Neural cell (in vitro differentiated cells): ENCODE data around the gene RGS1. TPM values are rescaled to one million over a fixed set of nuclear protein-coding genes. Genes with fewer than 3 reads are reported as not detected.

Source experiments
- H2AFZ ChIP-seq: fragments of 200-600, 300-800 bp; sonication (generic), shearing (Covaris generic); 2 replicates; pipeline ENCODE4 v1.6.0; 2014; ENCODE audit warnings: low read depth, mild to moderate bottlenecking, antibody characterized with exemption, low read length, moderate library complexity
- H3F3A ChIP-seq: fragments of 200-600 bp; shearing (Covaris generic); 2 replicates; pipeline ENCODE4 v1.6.1; 2016; ENCODE audit warnings: mild to moderate bottlenecking, moderate library complexity, mixed read lengths, antibody characterized with exemption, low read length; ENCODE audit not compliant: insufficient read depth, poor library complexity, severe bottlenecking
- H3K27ac ChIP-seq: fragments of 200-600, 300-800 bp; sonication (generic), shearing (Covaris generic); 2 replicates; pipeline ENCODE4 v1.5.1; 2014; ENCODE audit warnings: mild to moderate bottlenecking, low read length, moderate library complexity
- H3K27me3 ChIP-seq: fragments of 300-800, 200-600 bp; sonication (generic), shearing (Covaris generic); 2 replicates; pipeline ENCODE4 v1.6.0; 2014; ENCODE audit warnings: mild to moderate bottlenecking, low read depth, low read length, moderate library complexity; ENCODE audit not compliant: insufficient read depth
- H3K36me3 ChIP-seq: fragments of 300-800, 200-600 bp; sonication (generic), shearing (Covaris generic); 2 replicates; pipeline ENCODE4 v1.5.1; 2014; ENCODE audit warnings: mild to moderate bottlenecking, antibody characterized with exemption, low read length, moderate library complexity; ENCODE audit not compliant: insufficient read depth
- H3K4me2 ChIP-seq: fragments of 300-800, 200-600 bp; sonication (generic), shearing (Covaris generic); 2 replicates; pipeline ENCODE4 v1.6.0; 2014; ENCODE audit warnings: mild to moderate bottlenecking, low read length
- H3K4me3 ChIP-seq: fragments of 300-800, 200-600 bp; sonication (generic), shearing (Covaris generic); 2 replicates; pipeline ENCODE4 v1.5.1; 2014; ENCODE audit warnings: mild to moderate bottlenecking, low read length, moderate library complexity
- H3K79me2 ChIP-seq: fragments of 200-600 bp; shearing (Covaris generic); replicated peaks from 2 replicates; pipeline ENCODE4 v1.6.0; 2014; ENCODE audit warnings: mild to moderate bottlenecking, low read length, moderate library complexity; ENCODE audit not compliant: insufficient read depth
- H3K9ac ChIP-seq: fragments of 300-800, 200-600 bp; sonication (generic), shearing (Covaris generic); 2 replicates; pipeline ENCODE4 v1.6.1; 2016; ENCODE audit warnings: mild to moderate bottlenecking, low read length, mixed read lengths
- H3K9me2 ChIP-seq: fragments of 200-600 bp; shearing (Covaris generic); 2 replicates; pipeline ENCODE4 v1.6.1; 2016; ENCODE audit warnings: mild to moderate bottlenecking, low read length, mixed read lengths; ENCODE audit not compliant: insufficient read depth
- H3K9me3 ChIP-seq: fragments of 200-600, 300-800 bp; sonication (generic), shearing (Covaris generic); 2 replicates; pipeline ENCODE4 v1.6.1; 2016; ENCODE audit warnings: mild to moderate bottlenecking, mixed run types, low read length, moderate library complexity, mixed read lengths
- H4K20me1 ChIP-seq: fragments of 200-600 bp; shearing (Covaris generic); 2 replicates; pipeline ENCODE4 v1.6.1; 2016; ENCODE audit warnings: mild to moderate bottlenecking, mixed run types; ENCODE audit not compliant: insufficient read depth
- CTCF ChIP-seq: fragments of 450-650 bp; IDR thresholded peaks from 2 replicates; pipeline ENCODE4 v1.5.1; 2014; ENCODE audit warnings: antibody characterized with exemption, mild to moderate bottlenecking, moderate library complexity; ENCODE audit not compliant: poor library complexity, severe bottlenecking
- EP300 ChIP-seq: fragments of 450-650 bp; conservative IDR thresholded peaks from 2 replicates; pipeline ENCODE4 v1.6.1; 2014; ENCODE audit warnings: antibody characterized with exemption, mild to moderate bottlenecking, moderate library complexity; ENCODE audit not compliant: poor library complexity, severe bottlenecking
- EZH2 ChIP-seq: fragments of 200-600, 300-800 bp; shearing (Covaris generic), sonication (generic); IDR thresholded peaks from 2 replicates; pipeline ENCODE4 v1.6.1; 2014; ENCODE audit warnings: antibody characterized with exemption, low read length, borderline replicate concordance, mild to moderate bottlenecking; ENCODE audit not compliant: insufficient read depth, poor library complexity, severe bottlenecking
- MXI1 ChIP-seq: fragments of 450-650 bp; conservative IDR thresholded peaks from 2 replicates; pipeline ENCODE4 v1.6.1; 2014; ENCODE audit warnings: antibody characterized with exemption, mild to moderate bottlenecking; ENCODE audit not compliant: poor library complexity, severe bottlenecking
- POLR2AphosphoS5 ChIP-seq: IDR thresholded peaks from 2 replicates; pipeline ENCODE4 v1.6.1; 2012
- RAD21 ChIP-seq: fragments of 450-650 bp; conservative IDR thresholded peaks from 2 replicates; pipeline ENCODE4 v1.6.1; 2014; ENCODE audit warnings: antibody characterized with exemption, mild to moderate bottlenecking, moderate library complexity
- REST ChIP-seq: IDR thresholded peaks from 2 replicates; pipeline ENCODE4 v1.6.1; 2012; ENCODE audit warnings: borderline replicate concordance
- SMC3 ChIP-seq: fragments of 450-650 bp; conservative IDR thresholded peaks from 2 replicates; pipeline ENCODE4 v1.6.1; 2014; ENCODE audit warnings: antibody characterized with exemption, mild to moderate bottlenecking, moderate library complexity; ENCODE audit not compliant: poor library complexity
- TAF1 ChIP-seq: IDR thresholded peaks from 2 replicates; pipeline ENCODE4 v1.6.1; 2012; ENCODE audit warnings: low read depth
- polyA plus RNA-seq: library from polyadenylated mRNA; depleted of rRNA; stranded (reverse); fragments of >200 nt; gene quantifications from 2 replicates; pipeline ENCODE4 v1.2.3, GENCODE V29; 2014

The RGS1 gene
- polyA plus RNA-seq, 1 donor from 2014 or later, result not detected

- Histone ChIP-seq H3K36me3 (no peaks in the 10 kb centered on the region), H3K27me3 (no peaks in the 10 kb centered on the region), H3K27ac (no peak overlapping the region), H3K4me2 (no peak overlapping the region), H3K79me2 (no peaks in the 10 kb centered on the region), H3K9ac (no peak overlapping the region), H2AFZ (no peak overlapping the region), H3K4me3 (no peak overlapping the region), H3K9me3 (no peaks in the 10 kb centered on the region), H3K9me2 (no peaks in the 10 kb centered on the region), H4K20me1 (no peaks in the 10 kb centered on the region), H3F3A (no peaks in the 10 kb centered on the region)
- TF ChIP-seq RAD21 (no peak), EP300 (no peak), REST (no peak), EZH2 (no peak), TAF1 (no peak), POLR2AphosphoS5 (no peak), MXI1 (no peak), CTCF (no peak), SMC3 (no peak)
Observed at GRCh38 chr1:192584866-192585265, 9.3 kb downstream of the RGS1 start.

GRCh38 chr1:192587386-192588266, 12.1 kb downstream of the RGS1 start:
- Histone ChIP-seq H3K9me3 (no peaks in the 10 kb centered on the region), H4K20me1 (no peaks in the 10 kb centered on the region), H3K27ac (no peak overlapping the region), H3K79me2 (no peaks in the 10 kb centered on the region), H3F3A (no peaks in the 10 kb centered on the region), H3K4me3 (no peak overlapping the region), H3K9me2 (no peaks in the 10 kb centered on the region), H3K36me3 (no peaks in the 10 kb centered on the region), H3K4me2 (no peak overlapping the region), H2AFZ (no peak overlapping the region), H3K9ac (no peak overlapping the region), H3K27me3 (no peaks in the 10 kb centered on the region)
- TF ChIP-seq RAD21, result no peak
- no peak for TF ChIP-seq EZH2
- no peak for TF ChIP-seq REST
- no peak for TF ChIP-seq EP300
- TF ChIP-seq MXI1, result no peak
- no peak for TF ChIP-seq CTCF
- no peak for TF ChIP-seq TAF1
- TF ChIP-seq POLR2AphosphoS5, result no peak
- no peak for TF ChIP-seq SMC3
